Calu3 (cell line): ENCODE measurements around the gene DYNLRB1. TPM values are rescaled to one million over a fixed set of nuclear protein-coding genes. Genes with fewer than 3 reads are reported as not detected.

Experiments used
- BruUV-seq: library from RNA; stranded (reverse); fragments of 400-500 nt; replicated peaks from 2 replicates; lab custom pipeline; 2021; lab: Mats Ljungman, UMichigan
- CTCF ChIA-PET: fragments of 300-600 bp; sonication (Branson Sonifier 250); formaldehyde crosslinking; loops from one replicate; lab custom pipeline; 2022; ENCODE audit warnings: antibody characterized with exemption; lab: Charles Lee
- DNase-seq: peaks from one replicate; pipeline ENCODE4 v3.0.0; 2022
- H3K27ac Mint-ChIP-seq: one replicate; pipeline ENCODE4 v1.8.0; 2022; ENCODE audit warnings: mixed read lengths; ENCODE audit not compliant: unreplicated experiment
- H3K27me3 Mint-ChIP-seq: one replicate; pipeline ENCODE4 v1.8.0; 2022; ENCODE audit warnings: mixed read lengths; ENCODE audit not compliant: unreplicated experiment
- H3K36me3 Mint-ChIP-seq: one replicate; pipeline ENCODE4 v1.8.0; 2022; ENCODE audit warnings: mild to moderate bottlenecking, moderate library complexity, mixed read lengths; ENCODE audit not compliant: insufficient read depth, unreplicated experiment
- H3K4me1 Mint-ChIP-seq: one replicate; pipeline ENCODE4 v1.8.0; 2022; ENCODE audit warnings: mild to moderate bottlenecking, low read depth, mixed read lengths; ENCODE audit not compliant: unreplicated experiment
- H3K4me3 Mint-ChIP-seq: one replicate; pipeline ENCODE4 v1.8.0; 2022; ENCODE audit warnings: mild to moderate bottlenecking, low read depth, moderate library complexity, mixed read lengths; ENCODE audit not compliant: unreplicated experiment
- H3K9me3 Mint-ChIP-seq: one replicate; pipeline ENCODE4 v1.8.0; 2022; ENCODE audit warnings: low read depth, mixed read lengths; ENCODE audit not compliant: unreplicated experiment
- intact Hi-C: fragments of 100-400 bp; cut with micrococcal nuclease; formaldehyde crosslinking; loops from one replicate; pipeline ENCODE4 v1.10.0; 2022; ENCODE audit not compliant: unreplicated experiment
- total RNA-seq: library from RNA; stranded (reverse); gene quantifications from 2 replicates; pipeline ENCODE4 v1.2.3, GENCODE V29; 2022
- TF ChIP-seq, protein P1 (sequence below): fragments of 200-600 bp; IDR thresholded peaks from one replicate; pipeline ENCODE4 v1.8.0; 2022; ENCODE audit warnings: antibody characterized with exemption; ENCODE audit not compliant: unreplicated experiment

The DYNLRB1 gene
- total RNA-seq, 1 experiment from 2014 or later, result 229 TPM

DNA sequence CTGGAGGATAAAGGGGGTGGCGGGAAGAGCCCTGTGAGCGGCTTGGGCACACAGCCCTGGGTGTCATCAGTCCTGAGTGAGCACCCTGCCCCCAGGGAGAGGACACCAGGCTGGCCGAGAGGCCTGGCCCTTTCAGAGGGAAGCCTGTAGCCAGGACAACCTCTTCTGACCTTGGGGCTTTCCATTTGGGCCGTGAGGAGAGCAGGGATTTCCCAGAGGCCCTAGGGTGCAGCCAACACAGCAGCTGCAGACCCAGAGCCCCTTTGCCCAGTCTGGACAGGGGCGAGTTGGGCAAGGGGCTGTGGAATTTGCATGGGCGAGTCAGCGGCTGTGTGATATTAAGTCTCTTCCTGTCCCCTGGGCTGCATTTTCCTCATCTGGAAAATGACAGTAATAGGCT is 48.6 kb downstream of the DYNLRB1 start:
- H3K4me3 Mint-ChIP-seq, result no peak overlapping the region
- H3K9me3 Mint-ChIP-seq, result no peaks in the 10 kb centered on the region
- peaks cover 10% of the 10 kb centered on the region for H3K36me3 Mint-ChIP-seq
- no TSS peak for BruUV-seq
- DNase-seq, result no peak
- intact Hi-C loops, result no loop called here
- CTCF ChIA-PET, result interaction anchor here (0.5 to 1.2 kb wide), 2 partner anchors 111 to 374 kb away, joined by 3 read pairs; no protein-coding TSS in a partner anchor
- TF ChIP-seq, protein P1, sequence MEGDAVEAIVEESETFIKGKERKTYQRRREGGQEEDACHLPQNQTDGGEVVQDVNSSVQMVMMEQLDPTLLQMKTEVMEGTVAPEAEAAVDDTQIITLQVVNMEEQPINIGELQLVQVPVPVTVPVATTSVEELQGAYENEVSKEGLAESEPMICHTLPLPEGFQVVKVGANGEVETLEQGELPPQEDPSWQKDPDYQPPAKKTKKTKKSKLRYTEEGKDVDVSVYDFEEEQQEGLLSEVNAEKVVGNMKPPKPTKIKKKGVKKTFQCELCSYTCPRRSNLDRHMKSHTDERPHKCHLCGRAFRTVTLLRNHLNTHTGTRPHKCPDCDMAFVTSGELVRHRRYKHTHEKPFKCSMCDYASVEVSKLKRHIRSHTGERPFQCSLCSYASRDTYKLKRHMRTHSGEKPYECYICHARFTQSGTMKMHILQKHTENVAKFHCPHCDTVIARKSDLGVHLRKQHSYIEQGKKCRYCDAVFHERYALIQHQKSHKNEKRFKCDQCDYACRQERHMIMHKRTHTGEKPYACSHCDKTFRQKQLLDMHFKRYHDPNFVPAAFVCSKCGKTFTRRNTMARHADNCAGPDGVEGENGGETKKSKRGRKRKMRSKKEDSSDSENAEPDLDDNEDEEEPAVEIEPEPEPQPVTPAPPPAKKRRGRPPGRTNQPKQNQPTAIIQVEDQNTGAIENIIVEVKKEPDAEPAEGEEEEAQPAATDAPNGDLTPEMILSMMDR, result no peak
- H3K27me3 Mint-ChIP-seq, result no peaks in the 10 kb centered on the region
- no peaks in the 10 kb centered on the region for H3K4me1 Mint-ChIP-seq
- H3K27ac Mint-ChIP-seq, result no peak overlapping the region

DNA sequence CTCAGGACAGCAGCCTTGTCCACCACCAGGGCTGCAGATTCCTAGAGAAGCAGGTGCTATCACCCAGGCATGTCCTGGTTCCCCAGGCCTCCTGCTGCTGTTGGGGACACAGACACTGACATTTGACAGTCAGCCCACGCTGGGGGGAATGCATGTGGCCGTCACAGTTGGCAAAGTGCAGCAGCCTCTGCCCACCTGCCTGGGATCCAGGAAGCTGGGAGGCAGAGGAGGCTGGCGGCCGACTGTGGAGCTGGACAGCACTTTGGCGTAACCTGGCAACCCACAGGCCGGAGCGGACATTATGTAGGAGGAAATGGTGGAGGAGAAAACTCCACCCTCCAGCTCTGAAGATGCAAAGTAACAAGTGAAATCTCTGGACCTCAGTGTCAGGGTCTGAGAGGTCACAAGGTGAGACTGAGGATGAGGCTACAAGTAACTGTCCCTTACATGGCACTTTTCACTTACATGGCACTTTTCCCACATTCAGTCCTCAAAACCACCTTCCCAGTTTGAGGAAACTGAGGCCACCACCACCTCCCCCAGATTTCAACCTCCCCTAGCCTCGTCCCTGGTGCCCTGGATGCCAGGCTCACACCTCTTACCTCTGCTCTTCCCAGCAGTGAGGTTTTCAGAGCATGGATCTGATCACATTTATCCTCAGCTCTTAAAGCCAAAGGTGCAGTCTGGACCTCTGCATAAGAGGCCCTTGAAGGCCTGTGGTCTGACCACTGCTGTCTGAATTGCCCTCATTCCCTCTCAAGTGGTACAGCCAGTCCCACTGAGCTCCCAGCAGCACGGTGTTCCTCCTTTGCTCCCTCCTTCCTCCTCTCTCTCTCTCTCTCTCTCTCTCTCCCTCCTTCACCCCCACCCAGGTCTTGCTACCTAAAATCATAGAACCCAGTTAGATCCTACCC is 51.0 kb downstream of the DYNLRB1 start:
- peaks cover 16% of the 10 kb centered on the region for H3K36me3 Mint-ChIP-seq
- H3K27me3 Mint-ChIP-seq, result no peaks in the 10 kb centered on the region
- H3K4me1 Mint-ChIP-seq, result no peaks in the 10 kb centered on the region
- TF ChIP-seq, protein P1, result no peak
- no TSS peak for BruUV-seq
- H3K27ac Mint-ChIP-seq, result no peak overlapping the region
- H3K4me3 Mint-ChIP-seq, result no peak overlapping the region
- no peak for DNase-seq
- intact Hi-C loops, result no loop called here
- CTCF ChIA-PET, result interaction anchor here (0.7 to 1.2 kb wide), 3 partner anchors 16 to 426 kb away, joined by 3 to 5 read pairs (median 3); no protein-coding TSS in a partner anchor
- no peaks in the 10 kb centered on the region for H3K9me3 Mint-ChIP-seq

DNA sequence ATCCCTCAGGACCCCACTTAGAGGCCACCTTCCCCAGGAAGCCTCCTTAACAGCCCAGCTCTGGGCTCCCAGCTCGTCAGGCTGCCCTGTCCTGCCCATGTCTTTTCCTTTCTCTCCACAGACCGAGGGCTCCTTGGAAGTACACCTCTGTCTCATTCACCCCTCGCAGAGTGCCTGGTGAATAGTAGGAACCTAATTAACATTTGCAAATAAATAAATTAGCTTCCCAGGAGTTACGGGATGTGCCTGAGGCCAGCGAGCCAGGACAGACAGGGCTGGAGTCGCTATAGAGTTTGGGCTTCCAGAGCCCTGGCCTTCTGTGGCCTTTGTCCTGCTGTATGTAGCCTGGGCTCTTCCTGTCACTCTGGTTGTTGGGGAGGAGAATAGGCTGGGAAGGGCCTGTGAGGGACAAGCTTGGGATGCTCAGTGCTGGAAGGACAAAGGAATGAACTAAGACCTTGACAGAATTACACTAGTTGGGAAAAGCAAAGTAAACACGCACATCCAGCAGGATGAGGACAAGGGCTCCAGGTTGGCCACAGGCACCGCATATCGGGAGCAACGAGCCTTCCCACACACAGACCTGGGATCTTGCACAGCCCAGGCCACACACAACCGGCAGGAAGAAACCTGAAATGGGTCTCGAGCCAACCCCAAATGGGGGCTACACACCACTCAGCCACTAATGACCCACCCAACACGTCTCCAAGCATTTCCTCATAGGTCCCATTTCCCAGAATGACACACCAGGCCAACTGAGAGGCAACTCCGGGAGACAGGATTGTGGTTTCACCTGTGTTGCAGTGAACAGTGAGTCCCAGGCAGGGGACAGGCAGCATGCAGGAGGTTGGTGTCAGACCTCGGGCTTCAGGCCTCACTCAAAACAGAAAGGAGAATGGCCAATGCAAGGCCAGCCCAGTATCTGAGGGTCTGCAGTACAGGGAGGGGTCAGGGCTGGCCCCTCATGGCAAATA is 52.0 kb downstream of the DYNLRB1 start:
- no TSS peak for BruUV-seq
- TF ChIP-seq, protein P1, result no peak
- intact Hi-C loops, result no loop called here
- no peak for DNase-seq
- CTCF ChIA-PET, result interaction anchor here (0.7 to 1.2 kb wide), 2 partner anchors 15 to 207 kb away, joined by 3 read pairs; no protein-coding TSS in a partner anchor
- Mint-ChIP-seq H3K4me3 (no peak overlapping the region), H3K27me3 (no peaks in the 10 kb centered on the region), H3K27ac (no peak overlapping the region), H3K36me3 (peaks cover 16% of the 10 kb centered on the region), H3K4me1 (no peaks in the 10 kb centered on the region), H3K9me3 (no peaks in the 10 kb centered on the region)

DNA sequence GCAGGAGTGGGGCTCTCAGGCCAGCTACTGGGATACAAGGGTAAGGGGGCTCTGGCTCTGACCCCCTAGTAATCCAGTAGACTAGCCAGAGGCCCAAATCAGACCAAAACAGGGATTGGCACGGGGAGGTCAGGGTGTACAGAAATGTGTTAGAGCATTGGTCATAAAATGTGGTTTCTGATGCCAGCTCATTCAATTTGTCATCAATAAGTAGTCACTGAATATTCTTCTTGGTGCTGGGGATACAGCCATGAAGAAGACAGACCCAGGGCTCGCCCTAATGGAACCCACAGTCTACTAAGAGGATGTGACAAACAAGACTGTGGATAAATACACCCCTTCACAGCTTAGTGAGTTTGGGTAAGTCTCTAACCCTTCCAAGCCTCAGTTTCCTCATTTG is 53.4 kb downstream of the DYNLRB1 start:
- Mint-ChIP-seq H3K27me3 (no peaks in the 10 kb centered on the region), H3K27ac (no peak overlapping the region), H3K36me3 (peaks cover 16% of the 10 kb centered on the region), H3K9me3 (no peaks in the 10 kb centered on the region), H3K4me1 (no peaks in the 10 kb centered on the region), H3K4me3 (no peak overlapping the region)
- TF ChIP-seq, protein P1, result no peak
- no peak for DNase-seq
- CTCF ChIA-PET, result interaction anchor here (1.1 to 1.2 kb wide), 2 partner anchors 10 to 14 kb away, joined by 3 to 6 read pairs; no protein-coding TSS in a partner anchor
- BruUV-seq, result no TSS peak
- intact Hi-C loops, result no loop called here
